K562 (cell line): ENCODE measurements around the gene E2F2. TPM values are rescaled to one million over a fixed set of nuclear protein-coding genes. Genes with fewer than 3 reads are reported as not detected.
A peak's percentile ranks its signal among the peaks of the same experiment; 100 is the strongest.

Source experiments
- HDAC2 ChIP-seq: fragments of 450-650 bp; IDR thresholded peaks from 2 replicates; pipeline ENCODE4 v1.6.1; 2016; ENCODE audit warnings: mild to moderate bottlenecking
- KLF16 ChIP-seq: IDR thresholded peaks from 2 replicates; pipeline ENCODE4 v1.6.1; 2016; ENCODE audit warnings: antibody characterized with exemption
- TRIM24 ChIP-seq, 2 experiments: fragments of 450-650 bp; IDR thresholded peaks; 2 replicates each; pipeline ENCODE4 v1.6.1; 2016
- ZBTB2 ChIP-seq: fragments of 450-650 bp; IDR thresholded peaks from 2 replicates; pipeline ENCODE4 v1.6.1; 2016; ENCODE audit warnings: antibody characterized with exemption
- polyA plus RNA-seq, 8 experiments: library from polyadenylated mRNA; depleted of rRNA in 4 of 8; stranded (reverse) in 5 of 8; unstranded in 3 of 8; fragments of >200 nt; fragmentation: Nextera tagmentation in 2 of 8; fragmentation: Illumina TruSeq in 1 of 8; extraction: Ambion mirVana in 2 of 8; extraction: Trizol in 1 of 8; gene quantifications; 2 replicates each; pipeline versions ENCODE4 v1.2.1 to v1.2.3, GENCODE V29; 2011 to 2014; ENCODE audit warnings: inconsistent platforms in 1 of 8, missing spikeins in 1 of 8
- total RNA-seq, 7 experiments: library from RNA; depleted of rRNA in 6 of 7; stranded (reverse); fragments of >200 nt in 6 of 7; fragmentation: Illumina TruSeq in 2 of 7; extraction: Trizol in 2 of 7; gene quantifications; 2 replicates each; pipeline versions ENCODE4 v1.2.1 to v1.2.3, GENCODE V29; 2011 to 2021; ENCODE audit warnings: low replicate concordance in 1 of 7
- TF ChIP-seq, protein P1 (sequence below): fragments of 450-650 bp; IDR thresholded peaks from 2 replicates; pipeline ENCODE4 v1.6.1; 2016; ENCODE audit warnings: mild to moderate bottlenecking, moderate library complexity
- TF ChIP-seq, protein P2 (sequence below): fragments of 450-650 bp; IDR thresholded peaks from one replicate; pipeline ENCODE4 v1.6.1; 2018; ENCODE audit warnings: mild to moderate bottlenecking, moderate library complexity; ENCODE audit not compliant: partially characterized antibody
- TF ChIP-seq, protein P3 (sequence below): sonication (generic); formaldehyde crosslinking; IDR thresholded peaks from 2 replicates; pipeline ENCODE4 v1.8.1; 2023; ENCODE audit warnings: missing genetic modification reagents, mild to moderate bottlenecking, borderline replicate concordance

The E2F2 gene
- total and polyA plus RNA-seq, 9 of the 15 experiments (the other 6 are each of a cell fraction or from before 2014, with no cell fraction given) = 3.1 to 25.3 (median 11.4) TPM

- TF ChIP-seq, protein P1, sequence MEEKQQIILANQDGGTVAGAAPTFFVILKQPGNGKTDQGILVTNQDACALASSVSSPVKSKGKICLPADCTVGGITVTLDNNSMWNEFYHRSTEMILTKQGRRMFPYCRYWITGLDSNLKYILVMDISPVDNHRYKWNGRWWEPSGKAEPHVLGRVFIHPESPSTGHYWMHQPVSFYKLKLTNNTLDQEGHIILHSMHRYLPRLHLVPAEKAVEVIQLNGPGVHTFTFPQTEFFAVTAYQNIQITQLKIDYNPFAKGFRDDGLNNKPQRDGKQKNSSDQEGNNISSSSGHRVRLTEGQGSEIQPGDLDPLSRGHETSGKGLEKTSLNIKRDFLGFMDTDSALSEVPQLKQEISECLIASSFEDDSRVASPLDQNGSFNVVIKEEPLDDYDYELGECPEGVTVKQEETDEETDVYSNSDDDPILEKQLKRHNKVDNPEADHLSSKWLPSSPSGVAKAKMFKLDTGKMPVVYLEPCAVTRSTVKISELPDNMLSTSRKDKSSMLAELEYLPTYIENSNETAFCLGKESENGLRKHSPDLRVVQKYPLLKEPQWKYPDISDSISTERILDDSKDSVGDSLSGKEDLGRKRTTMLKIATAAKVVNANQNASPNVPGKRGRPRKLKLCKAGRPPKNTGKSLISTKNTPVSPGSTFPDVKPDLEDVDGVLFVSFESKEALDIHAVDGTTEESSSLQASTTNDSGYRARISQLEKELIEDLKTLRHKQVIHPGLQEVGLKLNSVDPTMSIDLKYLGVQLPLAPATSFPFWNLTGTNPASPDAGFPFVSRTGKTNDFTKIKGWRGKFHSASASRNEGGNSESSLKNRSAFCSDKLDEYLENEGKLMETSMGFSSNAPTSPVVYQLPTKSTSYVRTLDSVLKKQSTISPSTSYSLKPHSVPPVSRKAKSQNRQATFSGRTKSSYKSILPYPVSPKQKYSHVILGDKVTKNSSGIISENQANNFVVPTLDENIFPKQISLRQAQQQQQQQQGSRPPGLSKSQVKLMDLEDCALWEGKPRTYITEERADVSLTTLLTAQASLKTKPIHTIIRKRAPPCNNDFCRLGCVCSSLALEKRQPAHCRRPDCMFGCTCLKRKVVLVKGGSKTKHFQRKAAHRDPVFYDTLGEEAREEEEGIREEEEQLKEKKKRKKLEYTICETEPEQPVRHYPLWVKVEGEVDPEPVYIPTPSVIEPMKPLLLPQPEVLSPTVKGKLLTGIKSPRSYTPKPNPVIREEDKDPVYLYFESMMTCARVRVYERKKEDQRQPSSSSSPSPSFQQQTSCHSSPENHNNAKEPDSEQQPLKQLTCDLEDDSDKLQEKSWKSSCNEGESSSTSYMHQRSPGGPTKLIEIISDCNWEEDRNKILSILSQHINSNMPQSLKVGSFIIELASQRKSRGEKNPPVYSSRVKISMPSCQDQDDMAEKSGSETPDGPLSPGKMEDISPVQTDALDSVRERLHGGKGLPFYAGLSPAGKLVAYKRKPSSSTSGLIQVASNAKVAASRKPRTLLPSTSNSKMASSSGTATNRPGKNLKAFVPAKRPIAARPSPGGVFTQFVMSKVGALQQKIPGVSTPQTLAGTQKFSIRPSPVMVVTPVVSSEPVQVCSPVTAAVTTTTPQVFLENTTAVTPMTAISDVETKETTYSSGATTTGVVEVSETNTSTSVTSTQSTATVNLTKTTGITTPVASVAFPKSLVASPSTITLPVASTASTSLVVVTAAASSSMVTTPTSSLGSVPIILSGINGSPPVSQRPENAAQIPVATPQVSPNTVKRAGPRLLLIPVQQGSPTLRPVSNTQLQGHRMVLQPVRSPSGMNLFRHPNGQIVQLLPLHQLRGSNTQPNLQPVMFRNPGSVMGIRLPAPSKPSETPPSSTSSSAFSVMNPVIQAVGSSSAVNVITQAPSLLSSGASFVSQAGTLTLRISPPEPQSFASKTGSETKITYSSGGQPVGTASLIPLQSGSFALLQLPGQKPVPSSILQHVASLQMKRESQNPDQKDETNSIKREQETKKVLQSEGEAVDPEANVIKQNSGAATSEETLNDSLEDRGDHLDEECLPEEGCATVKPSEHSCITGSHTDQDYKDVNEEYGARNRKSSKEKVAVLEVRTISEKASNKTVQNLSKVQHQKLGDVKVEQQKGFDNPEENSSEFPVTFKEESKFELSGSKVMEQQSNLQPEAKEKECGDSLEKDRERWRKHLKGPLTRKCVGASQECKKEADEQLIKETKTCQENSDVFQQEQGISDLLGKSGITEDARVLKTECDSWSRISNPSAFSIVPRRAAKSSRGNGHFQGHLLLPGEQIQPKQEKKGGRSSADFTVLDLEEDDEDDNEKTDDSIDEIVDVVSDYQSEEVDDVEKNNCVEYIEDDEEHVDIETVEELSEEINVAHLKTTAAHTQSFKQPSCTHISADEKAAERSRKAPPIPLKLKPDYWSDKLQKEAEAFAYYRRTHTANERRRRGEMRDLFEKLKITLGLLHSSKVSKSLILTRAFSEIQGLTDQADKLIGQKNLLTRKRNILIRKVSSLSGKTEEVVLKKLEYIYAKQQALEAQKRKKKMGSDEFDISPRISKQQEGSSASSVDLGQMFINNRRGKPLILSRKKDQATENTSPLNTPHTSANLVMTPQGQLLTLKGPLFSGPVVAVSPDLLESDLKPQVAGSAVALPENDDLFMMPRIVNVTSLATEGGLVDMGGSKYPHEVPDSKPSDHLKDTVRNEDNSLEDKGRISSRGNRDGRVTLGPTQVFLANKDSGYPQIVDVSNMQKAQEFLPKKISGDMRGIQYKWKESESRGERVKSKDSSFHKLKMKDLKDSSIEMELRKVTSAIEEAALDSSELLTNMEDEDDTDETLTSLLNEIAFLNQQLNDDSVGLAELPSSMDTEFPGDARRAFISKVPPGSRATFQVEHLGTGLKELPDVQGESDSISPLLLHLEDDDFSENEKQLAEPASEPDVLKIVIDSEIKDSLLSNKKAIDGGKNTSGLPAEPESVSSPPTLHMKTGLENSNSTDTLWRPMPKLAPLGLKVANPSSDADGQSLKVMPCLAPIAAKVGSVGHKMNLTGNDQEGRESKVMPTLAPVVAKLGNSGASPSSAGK = peak; percentile 90
- no peak for TF ChIP-seq ZBTB2
- no peak for TF ChIP-seq TRIM24 (IDR thresholded peaks at IDR 0.05)
- 0 out of 2 replicates have a peak, but pooled peaks have one; percentile 29 for TF ChIP-seq HDAC2
- TF ChIP-seq, protein P2, sequence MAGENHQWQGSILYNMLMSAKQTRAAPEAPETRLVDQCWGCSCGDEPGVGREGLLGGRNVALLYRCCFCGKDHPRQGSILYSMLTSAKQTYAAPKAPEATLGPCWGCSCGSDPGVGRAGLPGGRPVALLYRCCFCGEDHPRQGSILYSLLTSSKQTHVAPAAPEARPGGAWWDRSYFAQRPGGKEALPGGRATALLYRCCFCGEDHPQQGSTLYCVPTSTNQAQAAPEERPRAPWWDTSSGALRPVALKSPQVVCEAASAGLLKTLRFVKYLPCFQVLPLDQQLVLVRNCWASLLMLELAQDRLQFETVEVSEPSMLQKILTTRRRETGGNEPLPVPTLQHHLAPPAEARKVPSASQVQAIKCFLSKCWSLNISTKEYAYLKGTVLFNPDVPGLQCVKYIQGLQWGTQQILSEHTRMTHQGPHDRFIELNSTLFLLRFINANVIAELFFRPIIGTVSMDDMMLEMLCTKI = no peak
- TF ChIP-seq KLF16 = 0 out of 2 replicates have a peak, but pooled peaks have one; percentile 6
- TF ChIP-seq, protein P3, sequence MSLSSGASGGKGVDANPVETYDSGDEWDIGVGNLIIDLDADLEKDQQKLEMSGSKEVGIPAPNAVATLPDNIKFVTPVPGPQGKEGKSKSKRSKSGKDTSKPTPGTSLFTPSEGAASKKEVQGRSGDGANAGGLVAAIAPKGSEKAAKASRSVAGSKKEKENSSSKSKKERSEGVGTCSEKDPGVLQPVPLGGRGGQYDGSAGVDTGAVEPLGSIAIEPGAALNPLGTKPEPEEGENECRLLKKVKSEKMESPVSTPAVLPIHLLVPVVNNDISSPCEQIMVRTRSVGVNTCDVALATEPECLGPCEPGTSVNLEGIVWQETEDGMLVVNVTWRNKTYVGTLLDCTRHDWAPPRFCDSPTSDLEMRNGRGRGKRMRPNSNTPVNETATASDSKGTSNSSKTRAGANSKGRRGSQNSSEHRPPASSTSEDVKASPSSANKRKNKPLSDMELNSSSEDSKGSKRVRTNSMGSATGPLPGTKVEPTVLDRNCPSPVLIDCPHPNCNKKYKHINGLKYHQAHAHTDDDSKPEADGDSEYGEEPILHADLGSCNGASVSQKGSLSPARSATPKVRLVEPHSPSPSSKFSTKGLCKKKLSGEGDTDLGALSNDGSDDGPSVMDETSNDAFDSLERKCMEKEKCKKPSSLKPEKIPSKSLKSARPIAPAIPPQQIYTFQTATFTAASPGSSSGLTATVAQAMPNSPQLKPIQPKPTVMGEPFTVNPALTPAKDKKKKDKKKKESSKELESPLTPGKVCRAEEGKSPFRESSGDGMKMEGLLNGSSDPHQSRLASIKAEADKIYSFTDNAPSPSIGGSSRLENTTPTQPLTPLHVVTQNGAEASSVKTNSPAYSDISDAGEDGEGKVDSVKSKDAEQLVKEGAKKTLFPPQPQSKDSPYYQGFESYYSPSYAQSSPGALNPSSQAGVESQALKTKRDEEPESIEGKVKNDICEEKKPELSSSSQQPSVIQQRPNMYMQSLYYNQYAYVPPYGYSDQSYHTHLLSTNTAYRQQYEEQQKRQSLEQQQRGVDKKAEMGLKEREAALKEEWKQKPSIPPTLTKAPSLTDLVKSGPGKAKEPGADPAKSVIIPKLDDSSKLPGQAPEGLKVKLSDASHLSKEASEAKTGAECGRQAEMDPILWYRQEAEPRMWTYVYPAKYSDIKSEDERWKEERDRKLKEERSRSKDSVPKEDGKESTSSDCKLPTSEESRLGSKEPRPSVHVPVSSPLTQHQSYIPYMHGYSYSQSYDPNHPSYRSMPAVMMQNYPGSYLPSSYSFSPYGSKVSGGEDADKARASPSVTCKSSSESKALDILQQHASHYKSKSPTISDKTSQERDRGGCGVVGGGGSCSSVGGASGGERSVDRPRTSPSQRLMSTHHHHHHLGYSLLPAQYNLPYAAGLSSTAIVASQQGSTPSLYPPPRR = no peak
Measured at GRCh38 chr1:23554481-23555269, 23.6 kb upstream of the E2F2 start (continued).
